Stimulated activated CD4-positive, alpha-beta T cell treated with anti-CD3 and anti-CD28 coated beads, Interleukin-4, amount 100 ng/mL, for 4 hours (primary cell): ENCODE data around the gene NAPEPLD.
A peak's percentile ranks its signal among the peaks of the same experiment; 100 is the strongest.
"Not testable (repeated sequence)": the region's sequence is repeated elsewhere in the genome, so short reads cannot be mapped to it uniquely, and the experiment has no call there.

ENCODE experiments used
- DNase-seq, 2 experiments: peaks; one replicate each; pipeline ENCODE4 v3.0.0-alpha.2; 2020

Gene NAPEPLD

DNA sequence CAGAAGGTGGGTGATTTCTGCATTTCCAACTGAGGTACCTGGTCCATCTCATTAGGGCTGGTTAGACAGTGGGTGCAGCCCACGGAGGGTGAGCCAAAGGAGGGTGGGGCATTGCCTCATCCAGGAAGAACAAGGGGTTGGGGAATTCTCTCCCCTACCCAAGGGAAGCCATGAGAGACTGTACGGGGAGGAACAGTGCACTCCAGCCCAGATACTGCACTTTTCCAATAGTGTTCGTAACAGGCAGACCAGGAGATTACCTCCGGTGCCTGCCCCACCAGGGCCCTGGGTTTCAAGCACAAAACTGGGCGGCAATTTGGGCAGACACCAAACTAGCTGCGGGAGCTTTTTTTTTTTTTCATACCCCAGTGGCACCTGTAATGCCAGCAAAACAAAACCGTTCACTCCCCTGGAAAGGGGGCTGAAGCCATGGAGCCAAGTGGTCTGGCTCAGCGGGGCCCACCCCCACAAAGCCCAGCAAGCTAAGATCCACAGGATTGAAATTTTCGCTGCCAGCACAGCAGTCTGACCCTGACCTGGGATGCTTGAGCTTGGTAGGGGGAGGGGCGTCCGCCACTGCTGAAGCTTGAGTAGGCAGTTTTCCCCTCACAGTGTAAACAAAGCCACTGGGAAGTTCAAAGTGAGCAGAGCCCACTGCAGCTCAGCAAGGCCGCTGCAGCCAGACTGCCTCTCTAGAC lies 42.7 kb downstream of the NAPEPLD start:
- no peak for DNase-seq

DNA sequence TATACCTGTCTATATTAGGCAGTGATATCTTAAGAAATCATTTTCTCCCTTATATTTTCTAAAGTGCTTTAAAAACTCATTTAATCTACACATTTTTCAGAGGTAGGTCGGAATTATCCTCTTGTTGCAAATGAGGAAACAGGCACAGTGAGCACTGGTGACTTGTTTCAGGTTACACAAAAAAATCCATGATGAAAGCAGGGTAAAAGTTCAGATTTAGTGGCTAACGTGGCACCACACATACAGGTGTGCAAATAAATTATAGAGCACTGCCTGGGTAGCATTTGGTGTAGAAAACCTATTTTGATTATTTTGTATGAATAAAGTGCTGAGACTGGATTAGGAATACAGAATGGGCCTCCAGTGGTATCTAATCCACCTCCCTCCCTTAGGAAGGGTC lies 47.4 kb downstream of the NAPEPLD start:
- no peak for DNase-seq

DNA sequence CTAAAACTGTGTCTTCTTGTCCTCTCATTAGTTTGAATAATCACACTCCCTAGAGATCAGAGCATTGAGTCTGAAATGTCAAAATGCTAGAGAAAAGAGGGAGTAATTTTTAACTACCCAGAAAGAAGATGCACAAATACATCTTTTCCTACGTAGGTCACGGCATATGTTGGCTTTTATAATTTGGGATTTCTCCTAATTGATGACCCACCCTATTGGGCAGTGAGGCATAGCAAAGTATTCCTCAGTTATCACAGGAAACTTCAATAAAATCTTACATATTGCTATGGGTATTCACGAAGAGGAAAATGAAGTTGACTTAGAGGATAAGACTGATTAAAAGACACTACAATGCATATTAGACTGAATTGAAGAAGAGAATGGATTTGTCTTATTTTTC lies 48.6 kb downstream of the NAPEPLD start:
- DNase-seq: no peak

DNA sequence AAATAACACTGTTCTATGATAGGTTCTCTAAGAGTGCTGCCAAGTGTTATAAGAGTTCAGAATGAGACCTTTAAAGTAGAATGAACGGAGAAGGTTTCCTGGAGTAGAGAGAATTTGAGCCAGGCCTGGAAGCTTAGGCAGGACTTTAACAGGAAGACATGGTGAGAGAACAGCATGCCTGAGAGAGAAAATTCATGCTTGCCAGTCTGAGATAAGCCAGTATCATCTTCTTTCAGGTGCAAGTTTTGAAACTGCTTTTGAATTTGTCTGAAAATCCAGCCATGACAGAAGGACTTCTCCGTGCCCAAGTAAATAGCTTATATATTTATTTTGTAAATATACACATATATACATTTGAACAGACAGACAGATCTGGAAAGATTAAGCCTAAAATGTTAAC lies 51.9 kb downstream of the NAPEPLD start:
- no peak for DNase-seq

DNA sequence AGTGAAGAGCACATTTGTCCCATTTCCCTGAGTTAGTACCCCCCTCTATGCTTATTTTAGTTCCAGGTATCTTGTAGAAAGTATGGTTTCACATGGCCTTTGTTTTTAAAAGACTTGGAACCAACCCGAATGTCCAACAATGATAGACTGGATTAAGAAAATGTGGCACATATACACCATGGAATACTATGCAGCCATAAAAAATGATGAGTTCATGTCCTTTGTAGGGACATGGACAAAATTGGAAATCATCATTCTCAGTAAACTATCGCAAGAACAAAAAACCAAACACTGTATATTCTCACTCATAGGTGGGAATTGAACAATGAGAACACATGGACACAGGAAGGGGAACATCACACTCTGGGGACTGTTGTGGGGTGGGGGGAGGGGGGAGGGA lies 53.3 kb downstream of the NAPEPLD start:
- not testable (repeated sequence) for DNase-seq

DNA sequence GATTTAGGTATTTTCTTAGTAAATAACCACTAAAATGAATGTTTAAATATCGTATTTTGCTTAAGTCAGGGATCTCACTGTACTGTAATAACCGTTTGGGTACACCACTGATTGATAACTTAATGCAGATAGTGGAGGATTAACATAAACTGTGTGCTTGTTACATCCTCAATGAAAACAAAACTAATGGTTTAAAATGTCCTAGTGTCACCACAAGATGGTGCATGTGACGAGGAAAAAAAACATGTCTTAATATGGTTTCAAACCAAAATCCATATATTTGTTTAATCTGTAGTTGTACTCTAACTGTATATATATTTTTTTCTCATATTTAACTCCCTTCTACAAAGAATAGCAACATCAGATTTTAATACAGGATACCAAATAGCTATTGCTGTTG lies 54.8 kb downstream of the NAPEPLD start:
- DNase-seq: no peak

DNA sequence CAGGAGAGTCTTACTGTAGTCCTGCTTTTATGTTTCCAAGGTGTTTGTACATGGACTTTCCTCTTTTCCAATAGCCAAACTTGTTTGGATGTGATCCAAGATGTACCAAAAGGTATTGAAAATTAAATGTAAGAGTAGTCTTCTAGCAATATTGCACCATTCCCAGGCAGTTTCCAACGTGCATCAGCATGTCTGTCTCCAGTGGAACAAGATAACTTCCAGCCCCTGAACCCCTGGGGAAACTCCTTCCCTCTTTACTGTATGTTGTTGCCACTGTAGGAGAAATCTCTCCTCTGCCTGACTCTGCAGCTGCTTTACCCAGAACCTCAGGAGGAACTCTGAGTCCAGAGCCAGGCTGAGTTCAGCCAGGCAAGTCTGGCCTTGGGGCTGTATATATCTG lies 55.5 kb downstream of the NAPEPLD start:
- DNase-seq: no peak

DNA sequence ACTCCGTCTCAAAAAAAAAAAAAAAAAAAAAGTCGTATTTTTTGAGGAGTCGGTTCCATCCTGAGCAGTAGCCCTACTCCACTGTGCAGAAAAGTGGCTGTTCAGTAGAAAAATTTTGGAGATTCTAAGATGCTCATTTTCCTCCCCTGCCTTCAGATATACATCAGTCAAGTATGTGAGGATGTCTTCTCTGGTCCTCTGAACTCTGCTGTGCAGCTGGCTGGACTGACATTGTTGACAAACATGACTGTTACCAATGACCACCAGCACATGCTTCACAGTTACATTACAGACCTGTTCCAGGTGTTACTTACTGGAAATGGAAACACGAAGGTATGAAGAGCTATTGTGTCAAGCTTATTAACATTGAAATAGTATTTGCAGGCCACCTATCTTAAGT lies 56.6 kb downstream of the NAPEPLD start:
- DNase-seq: not testable (repeated sequence)

DNA sequence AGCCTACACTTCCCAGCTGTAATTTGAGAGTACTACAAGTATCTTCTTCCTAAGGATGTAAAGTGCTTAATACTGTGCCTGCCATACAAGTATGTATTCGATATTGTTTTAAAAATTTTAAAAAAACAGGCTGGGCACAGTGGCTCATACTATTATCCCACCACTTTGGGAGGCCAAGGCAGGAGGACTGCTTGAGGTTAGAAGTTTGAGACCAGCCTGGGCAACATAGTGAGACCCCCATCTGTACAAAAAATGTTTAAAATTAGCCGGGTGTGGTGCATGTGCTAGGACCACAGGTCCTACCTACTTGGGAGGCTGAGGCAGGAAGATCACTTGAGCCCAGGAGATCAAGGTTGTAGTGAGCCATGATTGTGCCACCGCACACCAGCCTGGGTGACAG lies 65.7 kb downstream of the NAPEPLD start:
- no peak for DNase-seq

DNA sequence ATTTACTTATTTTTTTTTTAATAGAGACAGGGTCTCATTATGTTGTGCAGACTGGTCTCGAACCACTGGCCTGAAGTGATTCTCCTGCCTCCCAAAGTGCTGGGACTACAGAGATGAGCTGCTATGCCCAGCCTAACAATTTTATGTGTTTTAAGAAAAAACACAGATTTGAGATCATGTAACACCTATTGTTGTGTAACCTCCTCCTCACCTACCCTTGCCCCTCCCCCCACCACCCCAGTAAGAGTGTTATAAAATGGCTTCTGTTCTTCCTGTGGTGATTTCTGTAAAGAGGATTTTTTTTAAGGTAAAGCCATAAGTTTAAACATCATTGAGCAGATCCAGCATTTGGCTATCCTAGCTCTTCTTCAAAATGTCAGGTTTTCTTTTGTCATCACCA lies 66.4 kb downstream of the NAPEPLD start:
- no peak for DNase-seq

DNA sequence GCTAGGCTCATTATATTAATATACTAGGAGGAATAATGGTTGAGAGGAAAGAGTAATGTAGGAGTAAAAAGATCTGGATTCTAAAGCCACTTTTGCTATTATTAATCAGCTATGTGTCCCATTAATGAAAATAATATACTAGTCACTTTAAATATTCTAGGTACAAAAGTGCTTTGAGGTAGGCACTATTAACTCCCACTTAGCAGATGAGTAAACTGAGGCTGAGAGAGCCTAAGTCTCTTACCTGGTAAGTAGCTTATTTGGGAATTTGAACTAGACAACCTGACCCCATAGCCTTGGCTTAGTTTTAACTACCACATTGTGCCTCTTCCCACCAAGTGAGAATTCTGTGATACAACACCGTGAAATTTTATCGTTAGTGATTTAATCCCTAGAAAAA lies 68.0 kb downstream of the NAPEPLD start:
- DNase-seq: no peak

DNA sequence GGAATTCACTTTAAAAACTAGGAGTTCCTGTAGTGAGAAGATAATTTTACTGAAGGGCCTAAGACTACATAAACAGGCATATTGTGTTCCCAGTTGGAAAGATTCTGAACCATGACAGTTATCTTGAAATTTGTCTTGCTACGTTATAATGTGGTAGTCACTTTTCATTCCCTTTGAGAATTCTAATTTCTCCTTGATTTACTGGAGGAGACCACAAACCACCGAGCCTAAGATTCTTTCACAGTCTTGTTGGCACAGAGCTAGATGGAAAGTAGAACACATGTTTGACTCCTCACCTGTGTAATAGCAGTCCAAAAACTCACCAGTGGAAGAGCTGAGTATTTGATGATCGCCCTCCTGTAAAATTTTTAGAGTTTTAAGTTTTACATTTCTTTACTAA lies 69.1 kb downstream of the NAPEPLD start:
- no peak for DNase-seq

DNA sequence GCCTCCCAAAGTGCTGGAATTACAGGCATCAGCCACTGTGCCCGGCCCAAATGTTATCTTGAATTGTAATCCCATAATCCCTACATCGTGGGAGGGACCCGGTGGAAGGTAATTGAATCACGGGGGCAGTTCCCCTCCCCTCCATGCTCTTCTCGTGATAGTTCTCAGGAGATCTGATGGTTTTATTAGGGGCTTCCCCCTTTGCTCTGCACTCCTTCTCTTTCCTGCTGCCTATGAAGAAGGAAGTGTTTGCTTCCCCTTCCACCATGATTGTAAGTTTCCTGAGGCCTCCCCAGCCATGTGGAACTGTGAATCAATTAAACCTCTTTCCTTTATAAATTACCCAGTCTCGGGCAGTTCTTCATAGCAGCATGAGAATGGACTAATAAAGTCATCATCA lies 70.7 kb downstream of the NAPEPLD start:
- not testable (repeated sequence) for DNase-seq

DNA sequence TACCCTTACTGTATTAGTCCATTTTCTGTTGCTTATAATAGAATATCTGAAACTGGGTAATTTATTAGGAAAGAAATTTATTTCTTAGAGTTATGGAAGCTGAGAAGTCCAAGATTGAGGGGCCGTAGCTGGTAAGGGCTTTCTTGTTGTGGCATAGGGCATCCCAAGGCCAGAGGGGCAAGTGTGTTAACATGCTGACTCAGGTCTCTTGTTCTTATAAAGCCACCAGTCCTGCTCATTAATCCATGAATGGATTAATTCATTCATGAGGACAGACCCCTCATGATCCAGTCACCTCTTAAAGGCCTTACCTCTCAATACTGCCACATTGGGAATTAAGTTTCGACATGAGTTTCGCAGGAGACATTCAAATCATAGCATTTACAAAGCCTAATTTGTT lies 71.6 kb downstream of the NAPEPLD start:
- DNase-seq: no peak

DNA sequence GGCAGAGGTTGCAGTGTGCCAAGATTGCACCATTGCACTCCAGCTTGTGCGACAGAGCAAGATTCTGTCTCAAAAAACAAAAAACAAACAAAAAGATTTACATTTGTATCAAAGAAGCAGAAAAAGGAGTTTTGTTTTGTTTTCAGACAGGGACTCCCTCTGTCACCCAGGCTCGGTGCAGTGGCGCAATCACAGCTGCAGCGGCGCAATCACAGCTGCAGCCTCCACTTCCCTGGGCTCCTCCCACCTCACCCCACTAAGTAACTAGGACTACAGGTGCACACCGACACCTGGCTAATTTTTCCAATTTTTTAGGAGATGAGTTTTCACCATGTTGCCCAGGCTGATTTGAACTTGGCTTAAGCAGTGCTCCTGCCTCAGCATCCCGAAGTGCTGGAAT lies 72.1 kb downstream of the NAPEPLD start:
- no peak for DNase-seq

DNA sequence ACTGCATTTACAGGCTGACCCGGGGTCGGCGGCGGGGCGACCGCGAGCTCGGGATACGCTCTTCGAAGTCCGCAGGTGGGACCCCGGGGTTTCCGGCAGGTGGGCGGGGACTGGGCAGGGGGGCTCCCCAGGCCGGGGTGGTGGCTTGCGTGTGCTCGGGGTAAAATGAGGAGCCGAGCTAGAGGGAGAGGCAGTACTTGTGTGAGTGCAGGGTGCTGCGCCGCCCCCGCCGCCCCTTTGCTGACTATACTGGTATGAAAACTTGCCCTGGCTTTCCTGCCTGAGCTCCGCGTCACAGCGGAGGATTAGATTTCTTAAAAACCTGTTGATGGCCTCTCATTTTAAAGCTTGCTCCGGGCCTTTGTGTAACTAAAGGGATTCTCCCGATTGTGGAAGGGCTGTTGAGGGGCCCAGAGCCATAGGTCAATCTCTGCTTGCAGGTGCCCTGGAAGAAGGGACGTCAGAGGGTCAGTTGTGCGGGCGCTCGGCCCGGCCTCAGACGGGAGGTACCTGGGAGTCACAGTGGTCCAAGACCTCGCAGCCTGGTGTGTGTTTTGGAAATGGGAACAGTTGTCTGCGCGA lies 73.5 kb downstream of the NAPEPLD start:
- peak; percentile 76 to 87 for DNase-seq

DNA sequence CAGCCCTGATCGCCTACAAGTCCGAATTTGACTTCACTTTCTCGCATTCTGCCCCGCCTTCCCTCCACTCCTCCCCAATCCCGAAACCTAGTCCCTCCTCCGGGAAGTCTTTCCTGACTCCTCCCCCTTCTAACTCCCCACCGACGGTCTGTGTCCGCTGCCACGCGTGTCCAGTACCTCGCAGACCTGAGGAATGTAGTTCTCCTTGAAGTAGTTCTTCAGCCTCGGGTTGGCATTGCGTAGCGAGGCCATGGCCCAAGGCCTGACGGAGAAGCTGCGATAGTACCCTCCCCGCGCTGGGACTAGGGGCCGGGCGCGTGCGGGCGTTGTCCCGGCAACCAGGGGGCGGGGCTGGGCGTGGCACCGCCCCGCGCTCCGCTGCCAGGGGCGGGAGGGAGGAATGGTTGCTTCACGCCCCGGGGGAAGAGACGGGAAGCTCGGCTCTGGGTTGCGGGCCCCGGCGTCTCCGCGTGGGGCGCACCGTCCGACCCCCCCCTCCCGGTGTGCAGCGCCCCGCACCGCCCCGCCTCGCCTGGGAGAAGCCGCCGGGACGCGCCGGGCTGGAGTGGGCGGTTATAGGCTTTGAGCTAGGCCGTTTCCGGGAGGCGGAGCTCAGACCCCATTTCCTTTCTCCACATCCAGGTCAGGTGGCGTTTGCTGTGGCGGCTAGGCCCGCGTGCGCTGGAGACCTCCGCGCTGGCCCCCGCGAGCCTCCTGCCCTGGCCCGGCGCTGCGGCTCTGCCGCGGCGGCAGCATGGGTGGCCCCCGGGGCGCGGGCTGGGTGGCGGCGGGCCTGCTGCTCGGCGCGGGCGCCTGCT lies 74.2 kb downstream of the NAPEPLD start, which contains the start of the genes ARMC10 and FBXL13:
Gene ARMC10 (plus strand): TSS at position 622 of the 818 bp plus-strand sequence. CDS start 133 bp downstream, at position 755.
Gene FBXL13 (minus strand): TSS at position 278 of the 818 bp plus-strand sequence.
- DNase-seq: peak; percentile 89 to 90

DNA sequence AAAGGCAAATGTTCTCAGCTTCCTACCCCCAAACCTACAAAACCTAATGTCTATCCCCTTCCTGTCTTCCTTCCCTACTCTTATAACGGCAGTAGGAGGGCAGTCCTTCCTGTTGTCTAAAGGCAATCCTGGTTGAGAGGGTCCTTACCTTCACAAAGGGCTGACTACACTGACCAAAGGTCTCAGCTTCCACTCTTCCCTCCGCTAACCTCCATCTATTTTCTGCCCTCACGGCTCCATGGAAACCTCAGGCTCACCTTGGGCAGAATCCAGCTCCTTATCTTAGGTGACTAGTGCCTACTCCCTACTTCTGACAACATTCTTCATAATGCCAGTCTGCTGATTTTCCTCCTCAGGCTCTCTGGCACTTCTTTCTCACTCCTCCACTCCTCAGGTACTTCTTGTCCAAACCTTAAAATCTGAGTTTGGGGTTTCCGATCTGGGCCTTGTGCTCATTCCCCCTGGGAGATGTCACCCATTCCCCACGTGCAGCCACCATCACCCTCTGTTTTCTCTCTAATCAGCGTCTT lies 74.8 kb downstream of the NAPEPLD start:
- DNase-seq: no peak

DNA sequence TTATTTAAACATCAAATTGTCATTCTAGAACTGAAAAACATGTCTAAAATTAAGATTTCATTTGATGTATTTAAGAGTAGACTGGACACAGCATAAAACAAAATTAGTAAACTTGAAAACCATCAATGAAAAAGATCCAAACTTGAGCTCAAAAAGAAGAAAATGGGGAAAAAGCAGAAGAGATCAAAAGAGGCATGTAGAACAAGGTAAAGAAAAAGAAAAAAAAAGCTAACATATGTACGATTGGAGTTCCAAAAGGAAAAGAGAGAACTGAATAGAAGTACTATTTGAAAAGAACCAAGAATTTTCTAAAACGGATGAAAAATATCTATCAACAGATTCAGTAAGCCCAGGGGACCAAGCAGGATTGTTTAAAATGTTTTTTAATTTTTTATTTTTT lies 77.9 kb downstream of the NAPEPLD start:
- DNase-seq: no peak

DNA sequence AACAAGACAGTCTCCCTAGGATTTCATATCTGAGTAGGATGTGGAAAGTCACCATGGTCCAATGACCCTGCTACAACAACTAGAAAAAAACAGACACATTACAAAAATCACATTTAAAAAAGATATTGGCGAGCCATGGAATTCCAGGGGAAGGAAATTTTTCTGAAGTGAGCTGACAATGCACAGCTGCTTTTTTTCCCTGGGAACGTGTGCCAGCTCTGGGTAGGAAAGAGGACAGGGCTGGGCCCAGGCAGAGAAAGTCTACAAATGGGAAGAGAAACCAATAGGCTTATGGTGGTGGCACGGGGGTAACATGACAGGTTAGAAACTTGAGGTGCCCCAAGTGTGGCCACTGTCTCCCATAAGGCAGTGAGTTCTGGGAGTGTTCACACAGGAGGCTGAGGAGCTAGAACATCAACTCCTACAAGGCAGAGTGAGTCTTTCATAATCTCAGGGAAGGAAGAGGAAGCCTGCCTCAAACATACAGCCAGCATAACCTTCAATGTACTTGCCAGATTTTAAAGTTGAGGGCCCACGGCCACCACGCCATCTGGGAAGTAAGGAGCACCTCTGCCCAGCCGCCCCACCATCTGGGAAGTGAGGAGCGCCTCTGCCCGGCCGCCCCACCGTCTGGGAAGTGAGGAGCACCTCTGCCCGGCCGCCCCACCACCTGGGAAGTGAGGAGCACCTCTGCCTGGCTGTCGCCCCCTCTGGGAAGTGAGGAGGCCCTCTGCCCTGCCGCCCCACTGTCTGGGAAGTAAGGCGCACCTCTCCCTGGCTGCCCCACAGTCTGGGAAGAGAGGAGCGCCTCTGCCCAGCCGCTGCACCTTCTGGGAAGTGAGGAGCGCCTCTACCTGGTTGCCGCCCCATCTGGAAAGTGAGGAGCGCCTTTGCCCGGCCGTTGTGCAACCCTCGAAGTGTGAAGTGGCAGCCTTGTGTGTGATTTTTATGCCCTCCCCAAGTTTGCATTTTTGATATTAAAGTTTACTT lies 80.2 kb downstream of the NAPEPLD start:
- no peak for DNase-seq

DNA sequence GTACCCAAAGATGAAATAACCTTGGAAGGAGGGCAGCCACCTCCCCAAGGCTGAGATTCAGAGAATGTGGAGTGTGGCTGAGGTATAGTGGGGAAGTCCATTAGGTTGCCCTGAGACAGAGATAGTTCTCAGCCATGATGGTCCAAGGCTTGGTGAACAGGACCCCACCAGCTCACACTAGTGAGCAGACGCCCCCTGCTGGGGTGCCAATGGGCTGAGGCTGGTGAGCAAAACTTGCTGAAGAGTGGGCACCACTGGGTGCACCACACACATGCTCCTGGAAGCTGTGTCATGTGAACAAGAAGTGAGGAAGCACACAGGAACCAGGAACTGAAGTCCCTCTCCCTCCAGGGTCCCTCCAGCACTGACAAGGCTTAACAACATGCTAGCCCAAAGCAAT lies 83.2 kb downstream of the NAPEPLD start:
- DNase-seq: peak; percentile 26 to 36

DNA sequence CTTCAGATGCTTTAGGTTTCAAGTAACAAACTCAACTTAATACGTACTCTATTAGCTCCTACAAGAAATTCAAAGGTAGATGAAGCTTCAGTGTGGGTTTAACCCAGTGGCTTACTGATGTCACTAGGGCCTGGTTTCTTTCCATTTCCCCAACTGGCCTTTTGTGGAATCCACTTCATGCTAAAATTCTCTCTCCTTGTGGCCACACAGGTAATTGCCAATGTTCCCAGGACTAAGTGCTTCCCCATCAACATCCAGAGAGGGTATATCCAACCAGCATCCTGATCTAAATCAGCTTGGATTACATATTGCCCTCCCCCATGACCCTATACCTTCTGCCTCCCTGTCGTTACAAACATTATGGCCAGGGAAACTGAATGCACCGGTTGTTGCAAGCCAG lies 85.0 kb downstream of the NAPEPLD start:
- no peak for DNase-seq
